OCI-LY3 (cell line): ENCODE results near the gene CTNNA3.

ENCODE experiments used
- H2AFZ ChIP-seq: fragments of 200-600, 300-600 bp; shearing (Covaris generic); 2 replicates; pipeline ENCODE4 v1.6.0; 2014; ENCODE audit warnings: antibody characterized with exemption, low read depth, low read length
- H3K27ac ChIP-seq: fragments of 200-600, 300-600 bp; sonication (generic); 2 replicates; pipeline ENCODE4 v1.5.1; 2014; ENCODE audit warnings: mild to moderate bottlenecking, low read length, moderate library complexity, mixed read lengths
- H3K27me3 ChIP-seq: fragments of 200-600, 300-600 bp; sonication (generic); 2 replicates; pipeline ENCODE4 v1.6.1; 2014; ENCODE audit warnings: low read depth, low read length, mixed read lengths
- H3K36me3 ChIP-seq: fragments of 200-600, 300-600 bp; sonication (generic); replicated peaks from 2 replicates; pipeline ENCODE3; 2014; ENCODE audit warnings: low read depth, low read length, mixed read lengths
- H3K4me1 ChIP-seq: fragments of 300-600, 200-600 bp; sonication (generic); 2 replicates; pipeline ENCODE4 v1.6.1; 2014; ENCODE audit warnings: low read length, mixed read lengths
- H3K4me2 ChIP-seq: fragments of 200-600, 300-600 bp; sonication (generic); 2 replicates; pipeline ENCODE4 v1.6.1; 2014; ENCODE audit warnings: low read length, mixed read lengths
- H3K4me3 ChIP-seq: fragments of 300-600, 200-600 bp; sonication (generic); 2 replicates; pipeline ENCODE4 v1.5.1; 2014; ENCODE audit warnings: antibody characterized with exemption, mild to moderate bottlenecking, low read length, moderate library complexity
- H3K79me2 ChIP-seq: fragments of 300-600, 200-600 bp; shearing (Covaris generic); 2 replicates; pipeline ENCODE4 v1.6.1; 2014; ENCODE audit warnings: mild to moderate bottlenecking, low read length, mixed read lengths
- H3K9ac ChIP-seq: fragments of 300-600, 200-600 bp; shearing (Covaris generic); 2 replicates; pipeline ENCODE4 v1.6.0; 2014; ENCODE audit warnings: mild to moderate bottlenecking, low read length, moderate library complexity
- H3K9me3 ChIP-seq: fragments of 200-600, 300-600 bp; shearing (Covaris generic); 2 replicates; pipeline ENCODE4 v1.6.1; 2014; ENCODE audit warnings: low read length, mixed read lengths; ENCODE audit not compliant: insufficient read depth
- H4K20me1 ChIP-seq: fragments of 200-600, 300-600 bp; sonication (generic); 2 replicates; pipeline ENCODE4 v1.6.1; 2016; ENCODE audit warnings: low read length, mixed read lengths; ENCODE audit not compliant: insufficient read depth
- CTCF ChIP-seq: fragments of 200-600, 300-600 bp; sonication (generic); IDR thresholded peaks from 2 replicates; pipeline ENCODE4 v1.5.1; 2014; ENCODE audit warnings: antibody characterized with exemption, low read length, low read depth
- EZH2phosphoT487 ChIP-seq: fragments of 200-600 bp; shearing (Covaris generic); IDR thresholded peaks from 2 replicates; pipeline ENCODE4 v1.6.1; 2018; ENCODE audit warnings: antibody characterized with exemption, mixed run types, low read depth

The CTNNA3 gene

DNA sequence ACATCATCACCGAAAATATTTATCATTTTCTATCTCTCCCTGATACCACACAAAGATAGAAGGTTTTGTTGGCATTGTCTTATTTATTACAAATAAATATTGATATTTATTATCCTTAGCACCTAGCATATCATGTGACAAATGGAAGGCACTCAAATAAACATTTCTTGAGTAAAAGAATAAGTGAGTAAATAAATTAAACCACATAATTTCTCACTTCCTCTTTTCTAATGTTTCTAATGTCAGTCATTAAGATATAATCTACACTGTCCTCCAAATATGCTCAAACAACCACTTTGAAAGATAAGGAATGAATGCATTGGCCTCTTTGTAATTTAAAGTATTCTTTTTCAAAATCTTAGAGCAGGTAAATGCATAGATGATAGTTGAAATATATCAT is 1797.9 kb downstream of the CTNNA3 start:
- Histone ChIP-seq H3K4me3 (no peak overlapping the region), H3K9me3 (no peaks in the 10 kb centered on the region), H2AFZ (no peak overlapping the region), H3K27me3 (no peaks in the 10 kb centered on the region), H3K27ac (no peak overlapping the region), H3K4me2 (no peak overlapping the region), H3K9ac (no peak overlapping the region), H3K79me2 (no peaks in the 10 kb centered on the region), H4K20me1 (no peaks in the 10 kb centered on the region), H3K4me1 (peaks cover 10% of the 10 kb centered on the region), H3K36me3 (no peaks in the 10 kb centered on the region)
- TF ChIP-seq CTCF: no peak
- no peak for TF ChIP-seq EZH2phosphoT487

DNA sequence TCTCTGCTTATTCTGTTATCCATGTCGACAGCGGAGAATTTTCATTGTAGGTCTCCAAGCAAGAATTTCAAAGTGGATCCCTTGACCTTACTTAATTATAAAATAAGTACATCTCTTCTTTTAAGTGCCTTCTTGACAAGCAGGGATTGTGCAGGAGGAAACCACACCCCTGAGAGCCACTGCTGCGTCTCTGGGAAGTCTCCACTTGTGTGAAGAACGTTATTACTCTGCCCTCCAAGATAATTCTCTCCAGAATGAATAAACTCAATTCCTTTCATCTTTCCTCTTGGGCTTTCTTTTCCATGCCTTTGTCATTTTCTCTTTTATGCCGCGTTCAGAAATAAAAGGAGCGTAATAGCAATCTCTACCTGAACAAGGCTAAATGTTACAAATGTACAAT is 1801.0 kb downstream of the CTNNA3 start:
- Histone ChIP-seq H3K36me3 (no peaks in the 10 kb centered on the region), H3K79me2 (no peaks in the 10 kb centered on the region), H2AFZ (no peak overlapping the region), H3K4me2 (no peak overlapping the region), H3K9me3 (no peaks in the 10 kb centered on the region), H3K4me3 (no peak overlapping the region), H4K20me1 (no peaks in the 10 kb centered on the region), H3K27me3 (no peaks in the 10 kb centered on the region), H3K9ac (no peak overlapping the region), H3K27ac (no peak overlapping the region), H3K4me1 (peaks cover 13% of the 10 kb centered on the region)
- TF ChIP-seq CTCF (no peak), EZH2phosphoT487 (no peak)

GRCh38 chr10:65894379-65894778 is 1801.6 kb downstream of the CTNNA3 start:
- no peaks in the 10 kb centered on the region for H3K79me2 ChIP-seq
- peaks cover 13% of the 10 kb centered on the region for H3K4me1 ChIP-seq
- no peaks in the 10 kb centered on the region for H3K27me3 ChIP-seq
- no peaks in the 10 kb centered on the region for H3K36me3 ChIP-seq
- H3K4me3 ChIP-seq: no peak overlapping the region
- no peaks in the 10 kb centered on the region for H3K9me3 ChIP-seq
- H4K20me1 ChIP-seq: no peaks in the 10 kb centered on the region
- no peak overlapping the region for H3K27ac ChIP-seq
- TF ChIP-seq CTCF (no peak), EZH2phosphoT487 (no peak)
- H3K9ac ChIP-seq: no peak overlapping the region
- H3K4me2 ChIP-seq: no peak overlapping the region
- no peak overlapping the region for H2AFZ ChIP-seq

DNA sequence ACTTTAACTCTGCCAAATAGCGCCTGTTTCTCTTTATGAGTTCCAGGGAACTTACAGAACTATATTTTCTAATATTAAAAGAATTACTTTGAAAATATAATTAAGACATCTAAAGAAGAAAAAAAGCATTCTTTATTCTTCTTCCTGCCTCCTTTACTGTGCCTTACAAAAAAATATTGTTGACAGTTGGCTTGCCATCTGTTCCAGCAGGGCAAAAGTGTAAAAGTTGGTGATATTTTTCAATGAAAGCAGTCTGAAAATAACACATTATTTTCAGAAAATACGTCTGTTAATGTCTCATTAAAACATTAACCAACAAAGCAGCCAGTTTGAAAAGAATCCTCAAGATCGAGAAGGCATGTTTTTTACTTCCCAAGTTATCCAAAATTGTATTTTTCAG is 1802.3 kb downstream of the CTNNA3 start:
- H2AFZ ChIP-seq: no peak overlapping the region
- no peak overlapping the region for H3K9ac ChIP-seq
- H3K27me3 ChIP-seq: no peaks in the 10 kb centered on the region
- no peaks in the 10 kb centered on the region for H3K9me3 ChIP-seq
- H3K27ac ChIP-seq: no peak overlapping the region
- no peaks in the 10 kb centered on the region for H3K36me3 ChIP-seq
- no peaks in the 10 kb centered on the region for H3K79me2 ChIP-seq
- no peak overlapping the region for H3K4me2 ChIP-seq
- H3K4me1 ChIP-seq: peaks cover 13% of the 10 kb centered on the region
- no peaks in the 10 kb centered on the region for H4K20me1 ChIP-seq
- TF ChIP-seq CTCF: no peak
- no peak for TF ChIP-seq EZH2phosphoT487
- no peak overlapping the region for H3K4me3 ChIP-seq
